ENCODE measurements around the gene BROX. TPM values are rescaled to one million over a fixed set of nuclear protein-coding genes. Genes with fewer than 3 reads are reported as not detected.

Gene BROX
- total RNA-seq, 1 donor from 2014 or later: 32.5 TPM

DNA sequence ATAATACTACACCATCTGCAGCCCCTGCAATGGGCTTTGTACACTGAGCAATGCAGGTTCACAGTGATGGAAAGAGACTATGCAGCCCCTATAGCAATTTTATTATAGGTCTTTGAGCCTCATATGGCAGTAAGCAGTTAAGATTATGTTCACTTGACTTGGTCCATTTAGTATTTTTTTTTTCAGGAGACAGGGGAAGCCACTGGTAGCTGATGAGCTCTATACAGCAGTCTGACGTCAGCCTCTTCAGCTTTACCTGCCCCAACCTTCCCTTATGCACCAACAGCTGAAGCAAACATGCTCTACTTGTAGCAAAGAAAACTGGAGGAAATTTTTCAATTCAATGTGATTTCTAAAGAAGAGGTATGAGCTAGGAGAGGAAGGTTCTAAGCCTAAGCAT is 32.3 kb upstream of the BROX start:
- Mint-ChIP-seq H3K27me3 (no peaks in the 10 kb centered on the region), H3K4me1 (ENCODE audit: unreplicated experiment) (no peaks in the 10 kb centered on the region), H3K4me3 (no peak overlapping the region), H3K27ac (no peak overlapping the region), H3K36me3 (peaks cover 5% of the 10 kb centered on the region), H3K9me3 (no peaks in the 10 kb centered on the region)
- no peak for DNase-seq (ENCODE audit: extremely low spot score, unreplicated experiment)
- TF ChIP-seq CTCF (conservative IDR thresholded peaks at IDR 0.05): no peak

DNA sequence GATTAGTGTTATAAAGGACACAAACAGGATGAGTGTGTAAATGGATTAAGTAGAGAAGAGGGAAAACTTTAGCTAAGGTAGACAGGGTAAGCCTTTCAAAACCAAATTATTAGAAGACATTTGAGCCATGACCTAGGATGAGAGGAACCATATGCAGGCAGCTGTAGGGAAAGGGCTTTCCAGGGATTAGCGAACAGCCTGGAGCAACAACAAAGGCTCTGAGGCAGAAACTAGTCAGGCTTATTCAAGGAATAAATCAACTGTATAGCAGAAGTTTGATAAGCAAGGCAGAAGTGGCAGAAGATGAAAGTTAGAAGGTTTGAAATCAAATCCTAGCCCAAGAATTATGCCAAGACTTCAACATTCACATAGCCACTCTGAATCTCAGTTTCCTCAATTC is 21.3 kb upstream of the BROX start:
- no peak for TF ChIP-seq CTCF (conservative IDR thresholded peaks at IDR 0.05)
- Mint-ChIP-seq H3K27me3 (no peaks in the 10 kb centered on the region), H3K4me3 (no peak overlapping the region), H3K4me1 (ENCODE audit: unreplicated experiment) (no peaks in the 10 kb centered on the region), H3K36me3 (peaks cover 8% of the 10 kb centered on the region), H3K9me3 (no peaks in the 10 kb centered on the region), H3K27ac (no peak overlapping the region)
- DNase-seq (ENCODE audit: extremely low spot score, unreplicated experiment): no peak

DNA sequence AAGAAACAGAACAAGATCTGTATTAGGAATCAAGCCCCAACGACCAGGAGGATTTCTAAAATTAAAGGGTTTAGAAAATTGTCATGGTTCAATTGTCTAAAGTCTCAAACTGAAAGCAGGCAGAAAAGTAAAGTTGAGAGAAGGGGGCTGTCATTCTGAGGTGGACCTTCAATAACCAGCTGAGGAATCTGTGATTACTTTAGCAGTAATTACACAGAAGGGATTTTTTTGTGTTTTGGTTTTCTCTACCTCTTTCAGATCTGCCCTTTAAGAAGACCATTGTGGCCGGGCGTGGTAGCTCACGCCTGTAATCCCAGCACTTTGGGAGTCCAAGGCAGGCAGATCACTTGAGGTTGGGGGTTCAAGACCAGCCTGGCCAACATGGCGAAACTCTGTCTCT is 17.4 kb upstream of the BROX start:
- no peak overlapping the region for H3K27ac Mint-ChIP-seq
- no peaks in the 10 kb centered on the region for H3K4me1 Mint-ChIP-seq (ENCODE audit: unreplicated experiment)
- DNase-seq (ENCODE audit: extremely low spot score, unreplicated experiment): no peak
- no peaks in the 10 kb centered on the region for H3K27me3 Mint-ChIP-seq
- H3K36me3 Mint-ChIP-seq: peaks cover 6% of the 10 kb centered on the region
- TF ChIP-seq CTCF (conservative IDR thresholded peaks at IDR 0.05): no peak
- H3K9me3 Mint-ChIP-seq: no peaks in the 10 kb centered on the region
- no peak overlapping the region for H3K4me3 Mint-ChIP-seq

GRCh38 chr1:222696741-222697140 is 15.6 kb upstream of the BROX start:
- Mint-ChIP-seq H3K9me3 (no peaks in the 10 kb centered on the region), H3K36me3 (peaks cover 12% of the 10 kb centered on the region), H3K27me3 (no peaks in the 10 kb centered on the region), H3K27ac (no peak overlapping the region), H3K4me1 (ENCODE audit: unreplicated experiment) (no peaks in the 10 kb centered on the region), H3K4me3 (no peak overlapping the region)
- DNase-seq (ENCODE audit: extremely low spot score, unreplicated experiment): no peak
- no peak for TF ChIP-seq CTCF (conservative IDR thresholded peaks at IDR 0.05)

- Mint-ChIP-seq H3K27ac (no peak overlapping the region), H3K4me1 (ENCODE audit: unreplicated experiment) (no peaks in the 10 kb centered on the region), H3K9me3 (no peaks in the 10 kb centered on the region), H3K4me3 (no peak overlapping the region), H3K27me3 (no peaks in the 10 kb centered on the region), H3K36me3 (peaks cover 14% of the 10 kb centered on the region)
- DNase-seq (ENCODE audit: extremely low spot score, unreplicated experiment): no peak
- no peak for TF ChIP-seq CTCF (conservative IDR thresholded peaks at IDR 0.05)
These were observed 15.2 kb upstream of the BROX start for GRCh38 chr1:222697203-222697602.

DNA sequence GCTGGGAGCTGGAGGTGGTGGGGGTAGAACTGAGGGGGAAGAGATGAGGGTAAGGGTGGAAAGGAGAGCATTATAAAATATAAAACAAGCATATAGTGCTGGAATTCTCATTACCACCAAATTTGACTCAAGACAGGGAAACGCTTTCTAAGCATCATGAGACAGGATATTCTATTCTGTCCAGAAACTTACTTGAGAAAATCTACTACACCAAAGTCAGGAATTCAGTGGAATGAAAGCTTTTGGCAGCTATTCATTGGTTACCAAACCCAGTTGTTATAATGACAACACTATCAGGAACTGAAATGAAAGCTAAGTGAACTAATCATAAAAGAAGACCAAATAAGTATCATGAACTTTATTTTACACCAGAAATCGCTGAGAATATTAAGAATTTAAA is 14.5 kb upstream of the BROX start:
- Mint-ChIP-seq H3K27ac (no peak overlapping the region), H3K4me3 (no peak overlapping the region), H3K36me3 (peaks cover 20% of the 10 kb centered on the region), H3K4me1 (ENCODE audit: unreplicated experiment) (no peaks in the 10 kb centered on the region), H3K9me3 (no peaks in the 10 kb centered on the region), H3K27me3 (no peaks in the 10 kb centered on the region)
- no peak for TF ChIP-seq CTCF (conservative IDR thresholded peaks at IDR 0.05)
- no peak for DNase-seq (ENCODE audit: extremely low spot score, unreplicated experiment)

Data from type B pancreatic cell (in vitro differentiated cells).